GM21381 (cell line): ENCODE measurements around the gene ITGB2.

ENCODE experiments used
- ATAC-seq: cut with Tn5 transposase; IDR thresholded peaks from one replicate; pipeline ENCODE4 v1.9.1; 2021; ENCODE audit warnings: mild to moderate bottlenecking, moderate library complexity; ENCODE audit not compliant: unreplicated experiment

The ITGB2 gene

GRCh38 chr21:44850905-44851657 lies 69.6 kb downstream of the ITGB2 start:
- ATAC-seq, result no peak

- ATAC-seq, result no peak
Measured at GRCh38 chr21:44850208-44850800, 70.4 kb downstream of the ITGB2 start.

GRCh38 chr21:44849616-44850130 lies 71.0 kb downstream of the ITGB2 start:
- ATAC-seq, result no peak

GRCh38 chr21:44848821-44849521 lies 71.7 kb downstream of the ITGB2 start:
- ATAC-seq, result no peak

GRCh38 chr21:44847261-44848056 lies 73.2 kb downstream of the ITGB2 start:
- ATAC-seq, result no peak

- ATAC-seq, result no peak
Measured at GRCh38 chr21:44846485-44847260, 74.0 kb downstream of the ITGB2 start.

- no peak for ATAC-seq
Measured at GRCh38 chr21:44846224-44846484, 74.5 kb downstream of the ITGB2 start.

- ATAC-seq, result no peak
Measured at GRCh38 chr21:44845418-44846223, 75.1 kb downstream of the ITGB2 start.

GRCh38 chr21:44844256-44844655 lies 76.4 kb downstream of the ITGB2 start:
- no peak for ATAC-seq

GRCh38 chr21:44842721-44843445 lies 77.8 kb downstream of the ITGB2 start:
- no peak for ATAC-seq

GRCh38 chr21:44842087-44842486 lies 78.6 kb downstream of the ITGB2 start:
- ATAC-seq, result no peak

GRCh38 chr21:44840771-44841170 lies 79.9 kb downstream of the ITGB2 start:
- ATAC-seq, result no peak

GRCh38 chr21:44838951-44839350 lies 81.7 kb downstream of the ITGB2 start:
- ATAC-seq, result no peak

- no peak for ATAC-seq
Measured at GRCh38 chr21:44838039-44838895, 82.4 kb downstream of the ITGB2 start.

- ATAC-seq, result no peak
Measured at GRCh38 chr21:44837537-44837936, 83.2 kb downstream of the ITGB2 start.

- ATAC-seq, result no peak
Measured at GRCh38 chr21:44836666-44837471, 83.8 kb downstream of the ITGB2 start.

GRCh38 chr21:44836349-44836665 lies 84.4 kb downstream of the ITGB2 start:
- no peak for ATAC-seq
